ENCODE results near the gene TOPBP1. TPM values are rescaled to one million over a fixed set of nuclear protein-coding genes. Genes with fewer than 3 reads are reported as not detected.

The TOPBP1 gene
- 10 to 100 TPM; 62.3 to 65.9 TPM for total RNA-seq

GRCh38 chr3:133661454-133662277 is at the start of gene TOPBP1:
TSS of gene TOPBP1 (minus strand) at chr3:133661941. CDS start at chr3:133661127, 814 bp downstream.

GRCh38 chr3:133573629-133574194 is 88.0 kb downstream of the TOPBP1 start, which contains the start of gene CDV3:
TSS of gene CDV3 (plus strand) at chr3:133573686. CDS start at chr3:133574045, 359 bp downstream.

Other genes with a start within 250 kb of the TOPBP1 start
- gene CDV3, start 88.3 kb downstream of the TOPBP1 start, total RNA-seq = 100 to 1,000 TPM; 215 to 218 TPM
- under 1 TPM; 0.02 to 0.30 TPM for gene TF, start 84.5 kb upstream of the TOPBP1 start, total RNA-seq
- gene SRPRB, start 143.9 kb upstream of the TOPBP1 start, total RNA-seq = 10 to 100 TPM; 48.1 to 49.1 TPM
- not detected for gene RAB6B, start 233.9 kb upstream of the TOPBP1 start, total RNA-seq